ENCODE data around the gene TMEM74B. TPM values are rescaled to one million over a fixed set of nuclear protein-coding genes. Genes with fewer than 3 reads are reported as not detected.

Gene TMEM74B
- 2.8 and 4.0 TPM in 2 replicates for total RNA-seq (2021; fragmentation: NEBNext Ultra II Directional; extraction: Animal tissue kit (Norgen Biotek cat#: 25700))
- 6.4 and 7.8 TPM in 2 replicates for polyA plus RNA-seq (2011; rRNA removed)
- polyA plus RNA-seq (2011; cell fraction: cytosol; rRNA removed): 6.9 TPM
- polyA plus RNA-seq (2011; cell fraction: nucleus; rRNA removed): 35.6 TPM
- polyA plus RNA-seq (2012, experiment 1 of 2): 6.5 to 8.5 TPM (median 7.9 TPM) in 4 replicates
- polyA plus RNA-seq (2012, experiment 2 of 2): 2.8 TPM
- 4.5 TPM for polyA plus RNA-seq (2013, experiment 1 of 2)
- 3.7 TPM for polyA plus RNA-seq (2013, experiment 2 of 2)
- polyA minus RNA-seq (2011; rRNA and poly(A)+ RNA removed): 1.4 and 1.5 TPM in 2 replicates
- 2.2 TPM for polyA minus RNA-seq (2011; cell fraction: cytosol; rRNA and poly(A)+ RNA removed)
- 4.7 TPM for polyA minus RNA-seq (2011; cell fraction: nucleus; rRNA and poly(A)+ RNA removed)
- long read RNA-seq, experiment 1, partial matches to known transcripts: 0 of 3 reads
- long read RNA-seq, experiment 1, other reads (novel, unspliced or antisense): 1 of 3 reads
- long read RNA-seq, experiment 2, partial matches to known transcripts: 0 of 1 reads
- long read RNA-seq, experiment 2, other reads (novel, unspliced or antisense): 1 of 1 reads

DNA sequence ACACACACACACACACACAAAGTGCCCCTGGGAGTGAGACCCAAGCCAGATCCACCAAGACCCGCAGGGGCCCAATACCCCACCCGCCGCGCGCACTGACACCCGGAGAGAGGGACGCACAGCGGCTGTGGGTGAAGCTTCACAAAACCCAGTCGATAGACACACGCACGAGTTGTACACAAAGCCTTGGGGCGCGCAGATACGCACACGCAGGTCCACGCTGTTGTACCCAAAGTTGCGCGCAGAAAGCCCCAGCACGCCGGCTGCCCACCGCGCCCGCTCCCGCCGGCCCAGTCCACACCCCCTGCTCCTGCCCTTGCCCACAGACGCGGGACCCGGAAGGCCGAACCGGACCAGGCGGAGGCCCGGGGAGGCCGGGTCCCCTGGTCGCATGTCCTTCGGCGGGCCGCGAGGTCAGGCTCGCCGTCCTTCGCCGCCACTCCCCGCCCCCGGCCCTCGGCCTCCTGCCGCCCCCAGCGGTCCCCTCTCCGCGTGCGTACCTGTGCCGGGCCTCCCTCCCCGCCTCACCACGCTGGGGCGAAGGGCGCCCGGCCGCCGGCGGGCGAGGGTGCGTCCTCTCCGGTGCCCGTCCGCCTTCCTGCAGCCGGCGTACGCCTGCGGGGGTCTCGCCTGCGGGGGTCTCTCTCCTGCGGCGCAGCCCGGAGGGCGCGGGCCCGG lies at the start of gene TMEM74B:
TMEM74B (minus strand) TSS at position 344 of the 678 bp plus-strand sequence. CDS start 1,180 bp downstream, outside the sequence.
- peak in 1 of 2 experiments; percentile 71 for DNase-seq (ENCODE audit: low read depth in 1 of 2, low spot score in 2 of 2)
- H2BK12ac ChIP-seq (ENCODE audit: low read depth, low read length): no peak within 1 kb of the TSS
- ChIA-PET CTCF (ENCODE audit: partially characterized antibody) (interaction anchor here (0.8 to 5.0 kb wide), 7 partner anchors 9 to 251 kb away, joined by 3 to 34 read pairs (median 6); no protein-coding TSS in a partner anchor), POLR2A (ENCODE audit: partially characterized antibody) (interaction anchor here (1.5 kb wide), 1 partner anchor 11 kb away, joined by 3 read pairs; no protein-coding TSS in a partner anchor)
- no peak within 1 kb of the TSS for H2BK15ac ChIP-seq (ENCODE audit: low read length)
- 0 out of 2 replicates have a peak, but pooled peaks cover 2% of the 10 kb centered on the region for H3K79me1 ChIP-seq (ENCODE audit: low read depth, low read length)
- H3K56ac ChIP-seq (replicated peaks; ENCODE audit: insufficient read length, low read depth, low read length): no peak within 1 kb of the TSS
- peaks cover 0 to 5% of the 10 kb centered on the region in 2 experiments for H4K20me1 ChIP-seq (replicated peaks in 1 of 2; ENCODE audit: control insufficient read depth in 1 of 2, insufficient read depth in 2 of 2, low read length in 2 of 2)
- H3K4ac ChIP-seq (replicated peaks; ENCODE audit: insufficient read length, low read depth, low read length): no peak within 1 kb of the TSS
- H3K4me2 ChIP-seq (ENCODE audit: insufficient read depth in 1 of 2, low read depth in 2 of 2, low read length in 2 of 2): peak within 1 kb of the TSS; percentile 62 to 97
- no peaks in the 10 kb centered on the region for H3K79me2 ChIP-seq (ENCODE audit: control insufficient read depth in 1 of 2, insufficient read depth in 2 of 2, low read length in 2 of 2)
- H4K8ac ChIP-seq (ENCODE audit: extremely low read depth, insufficient read depth, low read length): no peak within 1 kb of the TSS; the same call in 1 of the 2 replicates
- no peak within 1 kb of the TSS for H2AK5ac ChIP-seq (ENCODE audit: low read depth, low read length)
- 19% methylated on average over 14 of the region's 76 CpGs; no CpG with 5 or more reads in 1 of the 2 experiments for WGBS, 2 experiments (ENCODE audit: extremely low coverage in 1 of 2, insufficient coverage in 1 of 2, insufficient read length in 1 of 2, insufficient replicate concordance in 2 of 2, low coverage in 1 of 2, low lambda C conversion rate in 2 of 2, missing lambda C conversion rate in 1 of 2)
- no peak within 1 kb of the TSS; the same call in 1 of the 2 replicates for H3K18ac ChIP-seq (ENCODE audit: extremely low read depth, low read length)
- H3K27ac ChIP-seq (ENCODE audit: low read depth, low read length): no peak within 1 kb of the TSS
- H3K9ac ChIP-seq (replicated peaks in 1 of 4; ENCODE audit: extremely low read depth in 1 of 4, low read depth in 3 of 4, low read length in 3 of 4): peak within 1 kb of the TSS in 1 of 4 experiments; percentile 73; a peak in 2 of 7 replicates
- H3K23ac ChIP-seq (ENCODE audit: insufficient read length): no peak within 1 kb of the TSS
- H4K91ac ChIP-seq (replicated peaks; ENCODE audit: insufficient read length, low read length): no peak within 1 kb of the TSS
- H2BK5ac ChIP-seq (ENCODE audit: low read depth, low read length): no peak within 1 kb of the TSS
- peak within 1 kb of the TSS; percentile 41 to 72 (median 44) for H3K4me3 ChIP-seq (ENCODE audit: extremely low read depth in 1 of 4, insufficient read depth in 2 of 4, low read depth in 3 of 4, low read length in 4 of 4)
- no peak within 1 kb of the TSS for H3K14ac ChIP-seq (ENCODE audit: insufficient read length)
- H3K4me1 ChIP-seq (replicated peaks in 1 of 4; ENCODE audit: control insufficient read depth in 3 of 4, insufficient read depth in 4 of 4, low read length in 3 of 4): peaks cover 0 to 14% (median 8%) of the 10 kb centered on the region in 4 experiments; a peak in 5 of 7 replicates
- H4K5ac ChIP-seq (ENCODE audit: insufficient read length, low read depth, low read length): no peak within 1 kb of the TSS
- H3K23me2 ChIP-seq (ENCODE audit: low read depth, low read length): peaks cover 11% of the 10 kb centered on the region; the same call in 1 of the 2 replicates
- H2AFZ ChIP-seq (ENCODE audit: low read length): peak within 1 kb of the TSS; percentile 72; the same call in 1 of the 2 replicates
- H3K27me3 ChIP-seq (replicated peaks in 1 of 4; ENCODE audit: control insufficient read depth in 3 of 4, extremely low read depth in 1 of 4, insufficient read depth in 3 of 4, low read length in 3 of 4): peaks cover 8 to 38% (median 26%) of the 10 kb centered on the region in 4 experiments
- H2BK20ac ChIP-seq (ENCODE audit: low read length): no peak within 1 kb of the TSS
- H3K36me3 ChIP-seq (ENCODE audit: control insufficient read depth in 2 of 4, insufficient read depth in 4 of 4, low read length in 3 of 4): no peaks in the 10 kb centered on the region; a peak in 1 of 8 replicates
- FAIRE-seq: no peak
- no peak within 1 kb of the TSS for H2BK120ac ChIP-seq (replicated peaks; ENCODE audit: low read depth, low read length)
- no peaks in the 10 kb centered on the region for H3K9me3 ChIP-seq (ENCODE audit: insufficient read depth in 2 of 2, low read depth in 1 of 2, low read length in 1 of 2)
- TF ChIP-seq KDM1A (IDR thresholded peaks at IDR 0.05; ENCODE audit: borderline replicate concordance, low read length) (no peak), GTF2F1 (IDR thresholded peaks at IDR 0.05; ENCODE audit: borderline replicate concordance, low read depth, low read length) (no peak), NRF1 (IDR thresholded peaks at IDR 0.05; ENCODE audit: low read depth, low read length) (no peak), EZH2 (IDR thresholded peaks at IDR 0.05; ENCODE audit: low read depth, low read length, severe bottlenecking) (peak; percentile 69)
